HG03135 (cell line): Measurements from ENCODE around the gene RFFL.

Experiments
- ATAC-seq: cut with Tn5 transposase; IDR thresholded peaks from one replicate; pipeline ENCODE4 v1.9.1; 2021; ENCODE audit warnings: mild to moderate bottlenecking, moderate library complexity; ENCODE audit not compliant: unreplicated experiment

Gene RFFL

DNA sequence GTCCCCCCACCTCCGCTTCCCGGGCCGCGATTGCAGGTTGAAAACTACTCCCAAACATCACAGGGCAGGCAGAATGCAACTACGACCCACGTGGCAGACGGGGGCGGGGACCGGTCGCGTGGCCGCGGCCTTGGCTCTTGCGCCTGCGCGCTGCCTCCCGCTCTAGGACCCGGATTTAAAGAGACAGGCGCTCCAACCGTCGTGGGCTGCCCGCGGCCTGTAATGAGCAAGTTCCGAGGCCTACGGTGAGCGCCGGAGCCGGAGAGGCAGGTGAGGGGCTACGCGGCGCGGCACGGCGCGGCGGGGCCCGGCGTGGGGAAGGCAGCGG lies 83.2 kb downstream of the RFFL start, which contains the start of gene LIG3:
Gene LIG3, plus strand, starts transcription at position 160 of the 328 bp plus-strand sequence. CDS start 2,494 bp downstream, outside the sequence.
- ATAC-seq, result peak; percentile 79

DNA sequence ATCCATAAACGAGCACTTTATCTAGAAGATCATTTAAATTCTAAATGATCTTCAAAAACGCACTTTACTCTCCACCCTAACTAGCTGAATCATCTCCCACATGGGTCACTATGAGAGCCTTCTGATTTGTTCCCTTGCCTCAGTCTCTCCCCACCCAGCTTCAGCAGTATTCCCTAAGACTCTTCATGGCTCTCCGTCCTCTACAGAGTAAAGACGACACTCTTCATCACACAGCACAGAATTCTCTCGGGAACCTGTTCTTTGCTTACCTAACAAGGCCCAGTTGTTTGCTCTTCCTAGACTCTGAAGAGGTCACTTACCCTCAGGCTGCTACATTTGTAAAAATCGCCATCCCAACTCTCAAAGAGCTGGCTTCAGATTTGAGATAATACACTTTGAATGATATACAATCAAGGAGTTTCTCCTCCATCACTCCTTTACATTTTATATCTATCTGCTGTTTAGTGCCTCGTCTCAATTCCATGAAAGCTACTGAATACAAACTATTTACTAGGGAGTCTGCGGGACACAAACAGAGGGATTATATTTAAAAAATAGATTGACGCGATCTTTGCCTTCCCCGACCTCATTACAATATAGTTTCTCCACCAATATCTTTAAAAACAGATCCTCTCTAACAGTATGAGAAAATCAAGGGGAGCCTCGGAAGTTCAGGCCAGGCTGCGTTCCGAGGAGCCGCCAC lies 83.7 kb downstream of the RFFL start:
- ATAC-seq, result no peak

DNA sequence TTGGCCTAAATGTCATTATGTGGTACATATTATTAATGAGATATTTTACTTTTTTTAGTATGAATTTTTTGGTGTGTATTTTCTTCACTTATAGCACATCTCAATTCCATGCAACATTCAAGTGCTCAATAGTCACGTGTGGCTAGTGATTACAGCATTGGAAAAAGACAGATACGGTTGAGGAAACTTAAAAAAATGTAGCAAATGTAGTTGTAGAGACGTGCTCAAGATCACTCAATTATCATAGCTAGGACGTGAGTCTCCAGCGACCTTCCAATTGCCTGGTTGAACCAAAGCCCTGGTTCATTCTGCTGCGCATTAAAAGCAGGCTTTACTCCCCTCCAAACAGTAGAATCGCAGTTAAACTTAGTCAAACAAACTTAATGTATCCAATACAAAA lies 84.4 kb downstream of the RFFL start:
- no peak for ATAC-seq

DNA sequence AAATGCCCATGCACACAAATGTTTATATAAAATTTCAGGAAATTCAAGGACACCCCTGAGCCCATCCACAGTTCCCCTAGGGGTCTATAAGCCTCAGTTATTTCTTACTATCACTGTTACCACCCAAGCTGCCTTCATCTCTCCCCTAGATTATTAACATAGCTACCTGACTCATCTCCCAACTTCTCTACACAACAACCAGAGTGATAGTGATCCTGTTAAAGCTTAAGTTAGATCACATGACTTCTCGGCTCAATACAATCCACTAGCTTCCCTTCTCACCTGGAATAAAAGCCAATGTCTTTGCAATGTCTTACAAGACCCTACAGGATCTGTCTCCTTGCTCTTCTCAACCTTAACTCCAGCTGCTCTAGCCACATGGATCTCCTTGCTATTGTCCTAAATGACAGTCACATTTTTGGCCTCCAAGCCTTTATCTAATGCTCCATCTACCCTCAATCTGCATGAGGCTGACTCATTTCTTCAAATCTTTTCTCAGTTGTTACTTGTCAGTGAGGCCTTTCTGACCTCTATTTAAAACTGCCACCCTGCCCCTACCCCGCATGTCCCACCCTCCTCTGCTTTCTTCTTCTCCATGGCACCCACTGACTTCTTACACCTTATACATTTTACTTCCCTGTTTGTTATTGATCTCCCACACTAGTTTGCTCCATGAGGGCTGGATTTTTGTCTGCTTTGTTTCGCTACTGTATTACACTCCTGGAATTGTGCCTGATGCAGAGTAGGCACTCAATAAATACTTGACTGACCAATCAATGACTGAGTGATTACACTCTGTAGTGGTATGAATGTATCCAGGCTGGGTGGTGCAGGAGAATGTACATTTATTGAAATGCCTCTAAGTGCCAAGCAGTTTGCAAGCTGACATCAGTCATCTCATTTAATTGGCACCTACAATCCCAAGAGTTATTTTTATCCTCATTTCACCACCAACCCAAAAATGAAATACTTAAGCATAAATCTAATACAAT lies 88.4 kb downstream of the RFFL start:
- no peak for ATAC-seq

DNA sequence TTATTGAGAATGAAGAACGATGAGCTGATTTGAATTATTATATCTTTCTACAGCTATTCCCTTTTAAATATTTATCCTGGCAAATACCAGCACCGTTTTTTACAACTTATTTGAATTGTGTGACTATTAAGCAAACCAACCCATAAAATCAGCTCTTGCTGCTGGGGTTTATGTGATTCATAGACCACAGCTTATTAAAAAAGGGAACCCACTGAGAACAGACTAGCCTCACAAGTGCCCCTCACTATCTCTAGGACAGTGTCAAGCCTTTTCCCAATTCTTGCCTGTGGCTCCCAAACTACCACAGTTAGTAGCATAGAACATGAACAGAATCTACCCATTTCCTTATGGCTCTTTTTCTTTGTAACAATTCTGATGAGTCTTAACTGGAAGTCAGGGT lies 89.3 kb downstream of the RFFL start:
- ATAC-seq, result no peak

DNA sequence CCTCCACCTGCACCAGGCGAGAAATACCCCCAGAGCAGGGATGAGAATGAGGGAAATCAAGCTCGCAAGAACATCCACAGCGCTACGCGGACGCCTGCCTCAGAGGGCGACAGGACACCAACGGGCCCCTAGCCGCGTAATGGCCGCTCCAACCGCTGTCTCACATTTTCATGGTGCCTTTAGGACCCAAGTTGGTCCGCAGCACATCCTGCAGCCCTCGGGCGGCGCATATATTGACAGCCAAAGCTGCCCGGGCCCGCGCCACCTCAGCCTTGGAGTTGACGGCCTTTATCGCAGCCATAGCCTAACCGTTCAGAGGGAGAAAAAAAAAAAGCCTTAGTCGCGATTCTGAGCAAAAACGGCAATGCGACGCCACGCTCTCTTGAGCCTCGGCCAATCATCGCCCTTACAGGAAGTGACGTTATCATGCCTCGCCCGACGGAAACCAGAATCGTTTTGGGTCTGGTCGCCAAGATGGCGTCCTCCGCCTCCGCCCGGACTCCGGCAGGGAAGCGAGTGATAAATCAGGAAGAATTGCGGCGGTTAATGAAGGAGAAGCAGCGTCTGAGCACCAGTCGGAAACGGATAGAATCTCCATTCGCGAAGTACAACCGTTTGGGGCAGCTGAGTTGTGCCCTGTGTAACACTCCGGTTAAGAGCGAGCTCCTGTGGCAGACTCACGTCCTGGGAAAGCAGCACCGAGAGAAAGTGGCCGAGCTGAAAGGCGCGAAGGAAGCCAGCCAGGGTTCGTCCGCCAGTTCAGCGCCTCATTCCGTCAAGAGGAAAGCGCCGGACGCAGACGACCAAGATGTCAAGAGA lies 102.2 kb downstream of the RFFL start, which contains the start of the genes CCT6B and ZNF830:
Gene CCT6B, minus strand, starts transcription at position 368 of the 819 bp plus-strand sequence. Its CDS starts 67 bp downstream, at position 301.
Gene ZNF830, plus strand, starts transcription at position 448 of the 819 bp plus-strand sequence. Its CDS starts 27 bp downstream, at position 475.
- ATAC-seq, result peak; percentile 92

DNA sequence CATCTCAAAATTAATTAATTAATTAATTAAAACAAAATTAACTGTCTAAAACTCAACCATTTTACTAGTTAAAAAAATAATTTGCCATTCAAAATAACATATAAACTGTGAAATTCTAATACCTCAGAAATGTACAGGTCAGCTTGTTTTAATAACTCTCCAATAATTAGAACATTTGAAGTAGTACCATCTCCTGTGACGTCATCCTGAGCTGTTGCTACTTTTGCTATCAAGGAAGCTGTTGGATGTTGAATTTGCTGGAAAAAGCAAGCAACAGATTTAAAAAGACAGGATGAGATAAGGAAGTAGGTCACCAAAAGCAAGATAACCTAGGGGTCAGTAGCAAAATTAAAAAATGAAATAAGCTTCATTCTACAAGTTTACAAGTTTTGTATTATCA lies 105.1 kb downstream of the RFFL start:
- no peak for ATAC-seq
